ENCODE data around the gene RBFOX2.

RBFOX2 gene

DNA sequence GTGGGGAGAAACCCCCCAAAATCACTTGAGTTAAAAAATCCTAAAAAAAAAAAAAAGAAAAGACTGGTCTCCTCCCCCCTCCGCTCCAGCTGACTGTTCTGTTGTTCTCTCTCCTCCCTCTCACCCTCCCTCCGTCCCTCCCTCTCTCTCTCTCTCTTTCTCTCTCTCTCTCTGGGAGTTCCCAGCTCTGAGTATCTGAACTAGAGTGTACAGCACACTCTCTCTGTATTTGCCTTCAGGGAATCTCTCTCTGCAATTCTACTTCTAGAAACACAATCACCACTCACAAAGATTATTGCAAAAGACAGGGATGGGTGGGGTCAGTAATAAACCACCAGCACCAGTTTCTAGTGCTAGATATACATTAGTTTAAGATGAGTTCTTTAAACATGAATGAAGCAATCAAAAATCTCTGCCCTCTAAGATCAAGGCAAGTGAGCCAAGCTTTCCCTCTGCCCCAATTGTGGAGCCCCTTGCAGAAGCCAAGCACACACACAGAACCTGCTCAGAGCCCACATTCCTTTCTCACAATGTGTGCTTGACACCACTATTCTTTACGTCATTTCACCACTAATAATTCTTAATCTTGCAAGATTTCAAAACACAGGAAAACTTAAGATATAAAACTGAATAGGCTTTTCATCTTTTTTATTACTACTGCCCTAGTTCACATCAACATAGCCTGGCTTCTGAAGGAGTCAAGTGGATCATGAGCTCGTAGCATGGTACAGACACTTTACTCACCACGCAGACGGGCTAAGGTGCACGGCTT, 133.5 kb downstream of the RBFOX2 start:
- FAIRE-seq, result no peak

DNA sequence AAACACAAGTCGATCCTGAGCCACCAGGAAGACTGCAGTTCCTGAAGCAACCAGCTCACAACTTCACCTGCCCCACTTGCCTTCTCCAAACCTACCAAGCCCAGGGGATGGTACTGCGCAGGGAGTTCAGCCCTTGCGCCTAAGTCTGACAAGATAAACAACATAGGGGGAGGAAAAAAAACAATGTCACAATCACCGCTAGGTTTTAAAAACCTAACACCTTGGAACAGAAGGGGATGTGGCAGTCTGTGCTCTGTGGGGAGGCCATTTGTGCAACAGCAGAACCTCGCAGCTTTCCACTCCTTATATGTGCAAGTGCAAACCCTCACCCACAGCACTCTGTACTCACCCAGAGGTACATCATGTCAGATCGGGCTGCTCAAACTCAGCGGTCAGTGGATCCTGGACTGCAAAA, 134.2 kb downstream of the RBFOX2 start:
- no peak for FAIRE-seq

DNA sequence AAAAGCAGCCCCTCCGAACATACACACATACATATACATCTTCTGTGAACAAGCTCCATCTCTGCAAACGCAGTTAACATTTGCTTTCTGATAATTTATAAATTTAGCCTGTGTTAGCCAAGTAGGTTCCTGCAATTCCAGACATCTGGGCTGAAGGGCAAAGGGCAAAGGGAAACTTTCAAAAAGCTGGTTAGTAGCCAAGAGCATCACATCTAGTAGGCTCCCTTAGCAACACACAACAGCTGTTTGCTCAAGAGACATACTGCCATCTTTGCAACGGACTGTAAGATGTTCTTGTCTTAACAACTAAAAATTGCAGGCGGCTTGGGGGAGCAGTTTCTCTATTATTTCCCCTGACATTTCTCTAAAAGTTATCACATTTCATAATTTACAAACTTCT, 134.9 kb downstream of the RBFOX2 start:
- no peak for FAIRE-seq

DNA sequence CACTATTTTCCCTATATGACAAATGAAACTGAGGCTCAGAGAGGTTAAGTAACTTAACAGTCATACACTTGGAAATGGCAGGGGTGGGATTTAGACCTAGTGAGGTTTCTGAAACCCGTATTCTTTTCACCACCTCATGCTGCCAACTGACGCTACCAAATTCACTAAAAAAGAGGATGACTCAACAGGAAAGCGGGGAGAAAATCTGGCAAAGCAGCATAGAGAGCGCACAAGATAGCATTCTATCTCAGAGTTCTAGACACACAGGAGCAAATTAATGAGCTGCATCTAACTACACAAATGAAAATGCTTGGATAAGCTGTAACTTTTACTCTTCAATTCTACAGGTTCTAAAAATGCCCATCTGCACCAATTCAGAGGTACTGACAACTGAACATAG, 136.4 kb downstream of the RBFOX2 start:
- FAIRE-seq, result no peak

DNA sequence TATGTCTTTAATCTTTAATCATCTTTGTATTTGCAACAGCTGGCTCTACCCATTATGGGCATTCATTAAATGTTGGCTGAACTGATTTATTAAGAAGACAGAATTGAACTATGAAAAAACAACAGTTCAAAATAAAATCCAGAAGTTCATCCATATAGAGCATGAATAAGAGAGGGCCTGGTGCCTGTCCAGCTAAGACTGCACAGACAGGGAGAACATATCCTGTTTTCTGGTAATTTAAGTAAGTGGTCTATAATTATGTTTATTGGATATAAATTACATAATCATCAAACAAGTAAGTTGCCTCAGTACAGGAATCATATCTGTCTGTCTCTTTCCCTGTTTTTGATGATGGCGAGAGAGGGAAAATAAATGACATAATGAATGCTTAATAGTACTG, 137.2 kb downstream of the RBFOX2 start:
- no peak for FAIRE-seq

DNA sequence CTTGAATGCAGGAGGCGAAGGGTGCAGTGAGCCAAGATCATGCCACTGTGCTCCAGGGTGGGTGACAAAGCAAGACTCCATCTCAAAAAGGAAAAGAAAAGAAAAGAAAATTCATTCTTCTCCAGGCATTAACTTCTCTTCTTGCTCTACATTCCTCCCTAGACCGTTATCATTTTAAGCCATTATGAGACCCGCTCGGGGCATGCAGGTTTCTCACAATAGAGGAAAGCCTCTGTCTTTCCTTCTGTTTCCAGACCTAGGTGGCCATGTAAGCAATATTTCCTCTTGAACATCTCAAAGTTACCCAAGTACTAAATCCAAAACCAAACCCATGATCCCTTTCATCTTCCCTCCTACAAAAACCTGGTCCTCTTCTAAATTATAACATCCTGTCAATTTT, 139.6 kb downstream of the RBFOX2 start:
- FAIRE-seq, result no peak

DNA sequence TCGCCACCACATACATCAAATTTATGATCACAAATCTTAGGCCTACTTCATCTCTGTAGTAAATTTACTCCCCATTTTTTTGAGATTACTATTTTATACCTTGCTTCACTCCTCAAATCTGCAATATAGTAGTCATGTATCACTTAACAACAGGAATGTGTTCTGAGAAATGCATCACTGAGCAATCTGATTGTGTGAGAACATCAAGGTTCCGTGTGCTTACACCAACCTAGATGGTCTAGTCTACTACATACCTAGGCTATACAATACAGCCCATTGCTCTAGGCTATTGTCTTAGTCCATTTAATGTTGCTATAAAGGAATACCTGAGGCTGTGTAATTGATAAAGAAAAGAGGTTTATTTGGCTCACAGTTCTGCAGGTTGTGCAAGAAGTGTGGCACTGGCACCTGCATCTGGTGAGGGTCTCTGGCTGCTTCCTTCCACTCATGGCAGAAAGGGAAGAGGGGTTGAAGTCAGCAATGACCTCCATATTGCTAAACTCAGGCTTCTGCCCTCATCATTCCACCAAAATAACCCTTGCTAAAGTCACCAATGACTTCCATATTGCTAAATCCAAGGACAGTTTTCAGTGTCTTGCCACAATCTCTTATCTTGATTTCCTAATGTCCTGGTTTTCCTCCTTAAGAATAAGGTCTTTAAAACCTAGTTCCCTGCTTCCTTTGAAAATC, 140.3 kb downstream of the RBFOX2 start:
- FAIRE-seq, result no peak

DNA sequence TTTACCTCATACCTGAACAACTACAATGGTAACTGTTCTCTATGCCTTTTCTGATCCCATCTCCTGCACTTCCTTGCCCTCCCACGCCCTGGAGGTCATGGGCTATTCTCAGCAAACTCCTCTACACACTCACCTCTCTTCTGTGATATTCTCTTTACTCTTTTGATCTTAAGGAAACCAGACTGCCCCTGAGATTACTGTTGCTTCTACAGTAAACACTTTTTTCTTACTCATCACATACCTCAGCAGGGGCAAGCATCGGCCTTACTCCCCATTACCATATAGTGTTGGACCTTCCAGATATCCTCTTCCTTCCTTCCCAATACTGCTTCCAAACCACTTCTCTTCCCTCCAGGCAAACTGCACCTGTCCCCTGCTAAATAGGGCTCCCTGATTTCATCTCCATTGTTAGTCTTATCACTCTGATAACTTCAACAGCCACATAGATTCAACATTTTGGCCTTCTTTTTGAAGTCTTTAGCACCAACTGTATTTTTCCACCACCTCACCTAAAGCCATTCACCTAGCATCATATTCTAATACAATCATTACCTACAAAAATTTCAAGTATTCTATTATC, 141.2 kb downstream of the RBFOX2 start:
- no peak for FAIRE-seq

DNA sequence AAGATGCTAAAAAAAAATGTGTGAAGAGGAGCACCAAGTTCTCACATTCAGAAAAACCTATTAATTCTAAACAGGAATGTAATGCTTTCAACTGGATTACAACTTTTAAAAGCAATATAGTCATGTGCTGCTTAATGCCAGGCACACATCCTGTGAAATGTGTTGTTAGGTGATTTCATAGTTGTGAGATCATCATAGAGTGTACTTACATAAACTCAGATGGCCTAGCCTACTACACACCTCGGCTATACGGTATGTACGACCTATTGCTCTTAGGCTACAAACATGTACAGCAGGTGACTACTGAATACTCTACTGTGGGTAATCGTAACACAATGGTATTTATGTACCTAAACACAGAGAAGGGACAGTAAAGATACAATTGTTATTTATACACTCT, 142.3 kb downstream of the RBFOX2 start:
- FAIRE-seq, result no peak

DNA sequence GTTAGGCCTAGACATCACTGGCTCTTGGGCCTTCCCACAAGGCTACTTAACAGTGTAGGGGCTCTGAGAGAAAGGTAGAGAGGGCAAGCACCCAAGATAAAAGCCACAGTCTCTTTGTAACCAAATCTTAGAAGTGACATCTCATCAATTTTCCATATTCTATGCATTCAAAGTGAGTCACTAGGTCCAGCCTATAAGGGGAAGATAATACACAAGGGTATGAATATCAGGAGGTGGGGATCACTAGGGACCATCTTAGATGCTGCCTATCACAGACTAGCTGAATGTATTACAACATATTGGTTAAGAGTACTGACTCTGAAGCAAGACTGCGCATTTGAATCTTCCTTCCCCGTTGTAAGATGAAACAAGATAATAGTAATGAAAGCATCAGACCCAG, 144.1 kb downstream of the RBFOX2 start:
- no peak for FAIRE-seq

DNA sequence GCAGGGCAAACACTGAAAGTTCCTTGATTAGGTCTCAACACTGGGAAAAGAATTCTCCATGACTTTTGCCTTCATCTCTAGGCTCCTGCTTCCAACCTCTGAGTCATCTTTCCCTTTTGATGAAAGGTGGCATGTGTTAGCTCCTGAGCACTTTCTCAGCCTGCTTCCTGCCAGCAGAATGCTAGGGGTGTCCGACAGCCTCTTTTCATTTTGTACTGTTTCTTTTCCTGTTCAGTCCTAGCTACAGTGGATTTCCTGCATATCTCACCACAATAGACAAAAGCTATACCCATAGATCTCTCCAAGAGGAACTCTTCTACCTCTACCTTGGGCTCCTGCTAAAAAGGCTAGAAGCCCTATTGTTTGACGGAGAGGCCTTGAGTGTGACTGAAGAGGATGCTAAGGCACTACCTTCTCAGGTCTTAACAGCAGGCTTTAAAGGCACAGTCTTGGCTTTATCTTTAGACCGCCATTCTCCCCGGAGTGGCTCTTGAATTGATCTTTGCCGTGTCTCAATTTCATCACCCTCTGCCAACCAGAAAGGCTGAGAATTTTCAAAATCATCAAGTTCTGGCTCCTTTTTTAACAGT, 145.5 kb downstream of the RBFOX2 start:
- no peak for FAIRE-seq

DNA sequence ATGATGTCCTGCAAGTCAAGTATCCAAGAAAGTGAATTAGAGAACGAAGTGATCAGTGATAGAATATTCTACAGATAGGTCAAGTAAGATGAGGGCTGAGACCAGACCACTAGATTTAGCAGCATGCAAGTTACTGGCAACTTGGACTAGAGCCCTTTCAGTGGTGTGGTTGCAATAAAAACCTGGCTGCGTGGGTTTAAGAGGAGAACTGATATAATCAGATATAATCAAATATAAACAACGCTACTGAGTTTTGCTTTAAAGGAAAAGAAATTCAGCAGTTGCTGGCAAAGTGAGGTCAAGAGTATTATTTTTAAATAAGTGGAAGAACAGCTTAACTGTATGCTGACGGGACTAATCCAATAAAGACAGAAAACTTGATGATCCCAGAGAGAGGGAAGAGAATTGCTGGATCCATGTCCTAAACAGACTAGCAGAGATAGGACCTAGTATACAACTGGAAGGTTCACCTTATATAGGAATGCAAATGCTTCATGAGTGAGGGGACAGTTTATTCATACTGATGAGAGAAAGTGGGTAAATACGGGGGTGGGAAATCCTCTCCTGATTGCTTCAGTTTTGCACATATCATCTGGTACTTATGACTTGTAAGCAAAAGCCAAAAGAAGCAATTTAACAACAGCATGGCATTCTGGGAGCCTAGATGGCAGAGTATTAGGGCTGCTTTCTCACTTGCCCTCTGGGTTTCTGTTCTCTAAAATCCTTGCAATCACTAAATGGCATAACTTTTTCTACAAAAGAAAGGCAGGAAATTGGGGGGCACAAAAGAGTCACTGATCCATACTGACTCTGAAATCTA, 146.2 kb downstream of the RBFOX2 start:
- no peak for FAIRE-seq

DNA sequence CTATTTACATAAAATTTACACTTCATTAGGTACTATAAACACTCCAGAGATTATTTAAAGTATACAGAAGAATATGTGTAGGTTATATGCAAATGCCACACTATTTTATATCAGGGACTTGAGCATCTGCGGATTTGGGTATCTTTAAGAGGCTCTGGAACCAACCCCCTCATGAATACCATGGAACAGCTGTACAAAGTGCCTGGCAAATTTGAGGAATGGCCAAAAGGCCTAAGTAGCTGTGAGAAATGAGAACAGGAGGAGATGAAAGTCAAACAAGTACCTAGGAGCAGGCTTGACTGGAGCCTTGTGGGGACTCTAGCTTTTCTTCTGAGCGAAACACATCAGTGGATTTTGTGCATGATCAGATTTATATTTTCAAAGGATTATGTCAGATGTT, 149.3 kb downstream of the RBFOX2 start:
- no peak for FAIRE-seq

DNA sequence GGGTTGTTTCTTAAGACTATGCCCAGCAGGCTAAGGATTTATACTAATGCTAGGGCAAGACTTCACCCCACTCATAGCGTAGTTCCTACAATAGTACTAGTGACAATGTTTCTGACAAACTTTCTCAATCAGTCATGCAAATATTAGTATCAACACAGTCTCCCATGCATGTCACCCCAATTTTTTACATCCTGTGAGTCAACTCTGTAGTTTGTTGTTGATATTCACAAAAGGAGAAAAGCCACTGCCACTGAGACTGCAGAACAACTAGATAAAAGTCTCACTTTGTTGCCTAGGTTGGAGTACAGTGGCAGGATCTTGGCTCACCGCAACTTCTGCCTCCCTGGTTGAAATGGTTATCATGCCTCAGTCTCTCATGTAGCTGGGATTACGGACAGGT, 155.2 kb downstream of the RBFOX2 start:
- FAIRE-seq, result no peak

DNA sequence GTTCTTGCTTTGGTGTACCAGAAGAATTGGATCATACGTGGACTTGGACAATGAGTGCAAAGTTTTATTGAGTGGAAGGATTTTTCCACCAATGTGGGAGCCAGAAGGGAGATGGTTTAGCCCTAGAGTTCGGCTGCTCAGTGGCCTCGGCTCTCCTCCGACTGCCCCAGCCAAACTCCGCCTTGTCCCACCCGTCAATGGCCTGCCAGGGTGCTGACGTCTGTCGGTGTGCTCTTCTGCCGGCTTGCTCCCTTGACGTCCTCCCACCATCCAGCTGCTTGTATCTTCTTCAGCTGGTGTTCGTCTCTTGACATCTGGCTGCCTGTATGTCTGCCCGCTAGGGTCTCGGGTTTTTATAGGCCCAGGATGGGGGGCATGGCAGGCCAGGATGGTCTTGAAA, 156.2 kb downstream of the RBFOX2 start:
- FAIRE-seq, result no peak

DNA sequence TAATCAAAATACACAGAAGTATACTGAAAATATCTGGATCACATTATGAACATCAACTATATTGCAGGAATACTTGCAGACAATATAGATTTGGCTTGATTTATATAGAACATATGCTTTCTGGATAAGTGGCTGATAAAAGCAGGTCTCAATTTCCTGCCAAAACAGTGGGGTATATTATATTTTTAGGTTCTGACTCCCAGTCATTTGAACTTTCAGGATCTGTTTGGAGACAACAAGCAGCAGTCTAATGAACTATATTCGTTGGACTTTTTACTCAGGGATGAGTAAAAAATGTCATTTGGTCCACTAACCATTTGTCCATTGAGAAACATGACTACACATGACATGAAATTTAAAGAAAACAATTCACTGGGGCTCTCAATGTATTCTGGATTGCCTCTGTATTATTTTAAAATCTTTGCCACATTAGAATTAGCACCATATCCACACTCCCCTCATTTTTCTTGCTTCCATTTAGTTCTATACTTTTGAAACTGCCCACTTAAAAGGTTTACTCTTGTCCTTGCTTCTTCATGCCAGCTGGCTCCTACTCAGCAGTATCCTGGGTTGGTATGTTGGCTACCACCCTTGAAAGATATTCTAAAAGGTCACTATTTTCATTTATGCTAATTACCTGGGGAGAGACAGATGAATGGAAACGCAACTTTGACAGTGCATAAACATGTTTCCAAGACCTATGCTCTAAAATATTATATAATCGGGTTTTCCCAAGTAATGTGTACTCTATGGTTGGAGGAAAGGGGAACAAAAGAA, 157.9 kb downstream of the RBFOX2 start:
- no peak for FAIRE-seq

DNA sequence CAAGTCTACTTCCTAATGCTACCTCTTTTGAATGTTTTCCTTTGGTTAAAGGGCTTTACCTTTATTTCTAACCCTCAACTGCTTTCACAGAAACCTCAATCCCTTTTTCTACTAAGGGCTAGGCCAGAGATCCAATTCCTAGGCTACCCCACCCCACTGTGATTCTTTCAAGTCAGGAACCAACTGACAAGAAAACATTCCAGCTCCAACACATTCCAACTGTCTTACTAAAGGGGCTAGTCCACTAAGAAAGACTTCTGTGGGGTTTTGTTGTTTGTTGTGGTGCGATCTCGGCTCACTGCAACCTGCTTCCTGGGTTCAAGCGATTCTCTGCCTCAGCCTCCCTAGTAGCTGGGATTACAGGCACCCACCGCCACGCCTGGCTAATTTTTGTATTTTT, 159.7 kb downstream of the RBFOX2 start:
- FAIRE-seq, result no peak

DNA sequence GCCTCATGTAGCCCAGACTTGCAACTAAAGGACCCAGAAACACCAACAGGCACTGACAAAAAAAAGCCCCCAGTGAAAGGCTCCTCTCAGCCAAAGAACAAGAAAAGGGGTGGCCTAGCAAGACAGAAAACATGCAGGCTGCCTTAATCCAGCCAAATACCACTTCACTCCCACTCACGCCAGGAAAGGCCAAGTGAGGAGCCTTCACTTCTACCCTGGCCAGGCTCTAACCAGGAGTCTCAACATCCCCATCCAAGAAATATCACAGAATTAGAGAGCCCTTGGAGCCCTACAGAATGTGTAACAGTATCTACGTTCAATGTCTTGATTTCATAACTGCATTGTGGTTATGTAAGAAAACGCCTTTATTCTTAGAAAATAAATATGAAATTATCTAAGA, 162.0 kb downstream of the RBFOX2 start:
- FAIRE-seq, result no peak

DNA sequence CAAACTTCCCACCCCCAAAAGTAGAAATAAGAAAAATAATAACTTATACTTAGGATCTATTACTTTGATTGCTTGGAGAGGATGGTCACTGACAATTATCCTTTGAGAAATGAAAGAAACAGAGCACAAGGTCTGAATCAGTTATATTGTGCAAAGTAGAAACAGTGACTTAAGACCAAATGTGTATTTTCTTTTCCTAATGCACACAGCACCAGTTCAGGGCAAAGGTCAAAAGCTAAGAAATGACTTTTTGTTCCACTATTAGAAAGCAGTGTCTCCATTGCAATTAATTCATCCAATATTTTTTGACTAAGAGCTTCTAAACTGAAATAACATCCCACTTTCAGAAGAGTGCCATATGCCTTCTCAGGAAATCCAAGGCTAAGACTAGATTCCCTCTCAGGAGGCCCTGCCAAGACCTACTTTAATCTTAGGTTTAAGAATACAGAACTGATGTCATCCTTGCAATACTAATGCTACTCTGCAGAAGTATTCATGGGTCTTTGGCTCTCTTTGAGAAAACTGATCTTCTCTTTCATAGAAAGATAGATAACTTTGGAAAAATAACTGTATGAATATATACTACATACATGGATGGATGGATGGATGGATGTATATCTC, 164.0 kb downstream of the RBFOX2 start:
- no peak for FAIRE-seq

DNA sequence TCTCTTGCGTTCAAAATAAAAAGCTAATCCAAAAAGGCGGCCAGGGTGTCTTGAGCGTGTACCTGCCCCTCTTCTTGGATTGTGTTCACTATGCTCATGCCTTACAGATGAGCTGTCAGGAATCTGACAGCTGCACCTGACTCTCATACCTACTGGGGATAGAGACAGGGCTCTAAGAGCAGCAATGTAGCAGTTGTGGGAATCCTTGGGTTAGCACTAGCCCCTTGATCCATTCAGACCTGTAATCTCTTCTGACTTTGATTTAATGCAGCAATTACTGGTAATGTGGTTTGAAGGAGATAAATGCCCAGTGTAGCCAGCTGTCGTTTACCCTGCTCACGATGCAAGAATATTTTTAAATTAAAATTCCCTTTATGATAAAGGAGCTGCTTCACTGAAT, 165.2 kb downstream of the RBFOX2 start:
- FAIRE-seq, result no peak

DNA sequence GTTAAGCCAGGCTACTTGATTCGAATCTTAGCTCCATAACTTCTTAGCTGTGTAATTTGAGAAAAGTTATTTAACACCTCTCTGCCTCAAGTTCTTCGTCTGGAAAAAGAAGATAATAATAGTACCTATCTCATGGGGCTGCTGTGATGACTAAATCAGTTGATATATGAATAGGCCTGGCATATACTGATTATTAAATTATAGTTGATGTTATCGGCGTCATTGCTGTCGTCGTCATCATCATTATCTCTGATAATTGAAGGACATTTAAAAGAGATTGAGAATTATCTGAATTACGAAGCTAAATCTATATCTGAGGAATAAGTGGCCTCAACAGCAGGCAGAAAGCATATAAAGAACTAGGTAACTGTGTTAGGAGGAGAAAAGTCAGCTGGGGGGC, 165.9 kb downstream of the RBFOX2 start:
- FAIRE-seq, result no peak

DNA sequence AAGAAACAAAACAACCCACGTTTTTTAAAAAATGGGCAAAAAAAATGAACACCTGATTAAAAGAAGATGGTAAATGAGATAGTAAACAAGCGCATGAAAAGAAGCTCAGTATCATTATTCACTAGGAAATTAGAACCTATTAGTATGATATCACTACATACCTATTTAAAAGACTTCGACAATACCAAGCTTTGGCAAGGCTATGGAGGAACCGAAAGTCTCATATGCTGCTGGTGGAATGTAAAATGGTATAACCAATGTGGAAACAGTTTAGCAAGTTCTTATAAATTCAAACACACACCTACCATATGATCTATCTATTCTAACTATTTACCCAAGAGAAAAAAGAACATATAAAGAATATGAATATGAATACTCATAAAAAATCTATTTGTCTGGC, 167.2 kb downstream of the RBFOX2 start:
- FAIRE-seq, result no peak

All from islet of Langerhans (tissue), 1 donor.